Large intestine (tissue), 3 donors: ENCODE measurements around the gene SLC8A1. TPM values are rescaled to one million over a fixed set of nuclear protein-coding genes. Genes with fewer than 3 reads are reported as not detected.

ENCODE experiments used
- DNase-seq, 2 donors: peaks; one replicate each; pipeline versions ENCODE4 v3.0.0 to v3.0.0-alpha.2; 2013
- H3K27ac ChIP-seq: one replicate; pipeline ENCODE4 v1.5.1; 2013; ENCODE audit warnings: low read length
- H3K27me3 ChIP-seq: 2 replicates; pipeline ENCODE4 v1.6.1; 2013; ENCODE audit warnings: low read length; ENCODE audit not compliant: control insufficient read depth, insufficient read depth
- H3K36me3 ChIP-seq: 2 replicates; pipeline ENCODE4 v1.6.1; 2013; ENCODE audit warnings: low read length; ENCODE audit not compliant: control insufficient read depth, insufficient read depth
- H3K4me1 ChIP-seq: one replicate; pipeline ENCODE4 v1.6.1; 2013; ENCODE audit warnings: low read length; ENCODE audit not compliant: control insufficient read depth, insufficient read depth
- H3K4me3 ChIP-seq: one replicate; pipeline ENCODE4 v1.5.1; 2013; ENCODE audit warnings: low read length
- H3K9me3 ChIP-seq: one replicate; pipeline ENCODE4 v1.6.1; 2013; ENCODE audit warnings: mild to moderate bottlenecking, low read depth, low read length, moderate library complexity; ENCODE audit not compliant: control insufficient read depth
- WGBS: methylation state at CpG from one replicate; pipeline ENCODE4 v1.1.5; 2013; ENCODE audit warnings: low lambda C conversion rate; ENCODE audit not compliant: insufficient coverage; 5-methylcytosine and 5-hydroxymethylcytosine counted together
- polyA plus RNA-seq: library from polyadenylated mRNA; unstranded; fragments of 120-200 nt; gene quantifications from one replicate; pipeline ENCODE4 v1.2.1, GENCODE V29; 2013

Gene SLC8A1
- polyA plus RNA-seq, 1 donor: 13.2 TPM

DNA sequence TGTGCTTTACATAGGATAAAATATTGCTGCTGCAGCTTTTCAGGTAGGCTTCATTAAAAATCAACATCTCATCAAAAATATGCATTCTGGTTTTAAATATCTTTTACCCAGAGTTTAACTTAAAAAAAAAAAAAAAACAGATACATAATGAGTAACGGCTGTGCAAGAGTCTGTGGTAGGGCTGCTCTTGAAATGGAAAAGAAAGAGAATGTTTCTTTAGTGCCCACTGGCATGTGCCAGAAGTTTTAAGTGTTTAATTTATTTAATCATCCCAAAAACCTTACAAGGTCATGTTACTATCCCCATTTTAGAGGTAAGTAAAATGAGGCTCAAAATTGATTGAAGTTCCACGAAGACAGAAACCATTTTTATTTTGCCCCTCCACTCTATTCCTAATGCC lies 92.1 kb downstream of the SLC8A1 start:
- Histone ChIP-seq H3K27ac (no peak overlapping the region), H3K4me3 (no peak overlapping the region), H3K4me1 (no peaks in the 10 kb centered on the region), H3K9me3 (no peaks in the 10 kb centered on the region), H3K36me3 (no peaks in the 10 kb centered on the region), H3K27me3 (no peaks in the 10 kb centered on the region)
- no CpG with 5 or more reads among the region's 2 CpGs for WGBS
- no peak for DNase-seq

DNA sequence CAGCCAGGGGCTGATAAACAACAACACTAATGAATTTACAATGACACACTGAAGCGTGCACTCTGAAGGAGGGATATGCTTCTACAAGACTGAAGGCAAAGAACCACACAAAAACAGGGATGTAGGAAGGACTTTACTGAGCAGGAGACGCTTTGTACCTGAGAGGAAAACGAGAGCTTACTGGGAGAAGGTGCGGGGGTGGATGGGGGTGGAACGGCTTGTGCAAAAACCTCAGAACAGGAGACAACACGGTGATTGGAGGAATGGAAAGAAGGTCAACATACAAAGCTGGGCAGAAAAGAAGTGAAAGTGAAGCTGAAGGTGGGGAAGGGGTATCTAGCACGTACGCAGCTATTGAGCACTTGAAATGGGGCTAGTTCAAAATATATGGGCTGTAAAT lies 93.1 kb downstream of the SLC8A1 start:
- H3K27ac ChIP-seq: no peak overlapping the region
- H3K4me3 ChIP-seq: no peak overlapping the region
- no peaks in the 10 kb centered on the region for H3K4me1 ChIP-seq
- DNase-seq: no peak
- no peaks in the 10 kb centered on the region for H3K27me3 ChIP-seq
- WGBS: 83% methylated on average over 6 of the region's 8 CpGs
- H3K36me3 ChIP-seq: no peaks in the 10 kb centered on the region
- H3K9me3 ChIP-seq: no peaks in the 10 kb centered on the region

DNA sequence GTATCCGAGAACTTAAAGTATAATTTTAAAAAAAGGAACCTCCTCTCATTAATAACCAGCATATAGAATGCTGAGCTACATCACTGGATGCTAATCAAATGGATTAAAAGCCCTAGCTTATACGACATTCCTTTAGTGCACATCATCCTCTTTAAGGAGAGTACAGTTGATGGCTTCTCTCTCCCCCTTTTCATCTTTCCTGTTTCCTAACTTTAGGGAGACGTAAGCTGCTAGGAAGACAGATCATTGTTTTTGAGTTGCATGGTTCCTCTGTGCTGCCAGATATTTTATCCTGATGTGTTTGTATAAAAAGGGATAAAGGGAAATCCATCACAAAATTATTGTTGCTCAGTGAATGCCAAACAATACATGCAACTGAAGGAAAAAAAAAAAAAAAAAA lies 94.2 kb downstream of the SLC8A1 start:
- H3K36me3 ChIP-seq: no peaks in the 10 kb centered on the region
- no peak overlapping the region for H3K4me3 ChIP-seq
- no peaks in the 10 kb centered on the region for H3K9me3 ChIP-seq
- WGBS: no CpG with 5 or more reads among the region's 3 CpGs
- no peak overlapping the region for H3K27ac ChIP-seq
- H3K27me3 ChIP-seq: no peaks in the 10 kb centered on the region
- no peak for DNase-seq
- H3K4me1 ChIP-seq: no peaks in the 10 kb centered on the region

DNA sequence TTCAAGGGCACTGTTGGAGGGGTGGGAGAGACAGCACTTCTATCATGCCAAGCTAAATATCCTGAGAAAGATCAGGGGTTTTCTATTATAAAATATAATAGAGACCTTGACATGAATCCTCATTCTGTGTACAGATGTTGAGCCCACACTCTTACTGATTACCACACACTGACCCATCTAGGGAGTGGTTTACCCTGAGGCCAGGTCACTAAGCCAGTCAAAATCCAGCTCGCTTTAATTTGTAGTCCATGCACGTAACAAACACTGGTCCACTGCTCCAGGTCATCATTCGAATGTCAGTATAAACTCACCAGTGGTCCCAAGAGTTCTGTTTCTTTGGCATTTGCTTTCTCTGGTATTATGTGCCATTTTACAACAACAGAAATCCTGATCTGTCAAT lies 96.4 kb downstream of the SLC8A1 start:
- Histone ChIP-seq H3K27me3 (no peaks in the 10 kb centered on the region), H3K4me1 (no peaks in the 10 kb centered on the region), H3K9me3 (no peaks in the 10 kb centered on the region), H3K27ac (no peak overlapping the region), H3K4me3 (no peak overlapping the region), H3K36me3 (no peaks in the 10 kb centered on the region)
- no peak for DNase-seq
- WGBS: 100% methylated on average over 1 of the region's 3 CpGs

DNA sequence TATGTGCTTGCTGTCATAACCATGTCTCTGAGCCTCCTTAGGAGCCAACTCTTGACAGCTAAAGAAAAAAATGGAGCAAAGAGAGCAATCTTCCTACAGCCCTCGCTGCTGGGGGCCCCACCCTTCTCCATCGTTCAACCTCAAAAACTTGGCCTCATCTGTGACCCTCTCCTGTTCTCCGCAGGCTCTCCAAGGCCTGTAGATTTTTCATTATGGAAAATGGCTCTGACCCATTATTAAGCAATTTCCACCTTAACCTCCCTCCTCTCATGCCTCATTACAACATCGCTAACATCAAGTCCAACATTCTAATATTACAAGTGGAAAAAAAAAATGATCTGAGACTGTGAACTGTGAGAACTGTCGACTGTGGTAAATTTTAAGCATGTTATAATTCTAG lies 98.7 kb downstream of the SLC8A1 start:
- no peak overlapping the region for H3K27ac ChIP-seq
- no peak overlapping the region for H3K4me3 ChIP-seq
- WGBS: 88% methylated on average over 3 of the region's 5 CpGs
- H3K4me1 ChIP-seq: no peaks in the 10 kb centered on the region
- H3K27me3 ChIP-seq: no peaks in the 10 kb centered on the region
- no peaks in the 10 kb centered on the region for H3K9me3 ChIP-seq
- no peak for DNase-seq
- H3K36me3 ChIP-seq: no peaks in the 10 kb centered on the region

DNA sequence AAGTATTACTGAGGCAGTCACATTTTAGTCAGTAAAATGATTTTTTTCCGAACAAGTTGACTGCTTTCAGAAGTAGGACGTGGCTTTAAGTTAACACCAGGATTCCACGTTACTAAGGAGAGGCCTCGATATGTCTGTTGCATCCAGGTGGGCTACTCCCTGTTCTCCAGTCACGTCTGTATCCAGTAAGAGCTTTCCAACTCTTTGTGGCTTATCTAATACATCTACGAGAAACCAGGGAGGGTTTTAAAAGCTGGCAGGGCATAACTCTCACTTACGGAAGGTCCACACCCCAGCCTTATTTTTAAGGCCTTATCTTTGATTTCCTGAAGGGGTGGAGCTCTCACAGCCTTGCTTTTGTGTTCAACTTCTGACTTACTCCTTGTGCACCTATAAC lies 99.2 kb downstream of the SLC8A1 start:
- Histone ChIP-seq H3K27me3 (no peaks in the 10 kb centered on the region), H3K9me3 (no peaks in the 10 kb centered on the region), H3K4me3 (no peak overlapping the region), H3K4me1 (no peaks in the 10 kb centered on the region), H3K36me3 (no peaks in the 10 kb centered on the region), H3K27ac (no peak overlapping the region)
- no peak for DNase-seq
- 100% methylated on average over 1 of the region's 7 CpGs for WGBS

DNA sequence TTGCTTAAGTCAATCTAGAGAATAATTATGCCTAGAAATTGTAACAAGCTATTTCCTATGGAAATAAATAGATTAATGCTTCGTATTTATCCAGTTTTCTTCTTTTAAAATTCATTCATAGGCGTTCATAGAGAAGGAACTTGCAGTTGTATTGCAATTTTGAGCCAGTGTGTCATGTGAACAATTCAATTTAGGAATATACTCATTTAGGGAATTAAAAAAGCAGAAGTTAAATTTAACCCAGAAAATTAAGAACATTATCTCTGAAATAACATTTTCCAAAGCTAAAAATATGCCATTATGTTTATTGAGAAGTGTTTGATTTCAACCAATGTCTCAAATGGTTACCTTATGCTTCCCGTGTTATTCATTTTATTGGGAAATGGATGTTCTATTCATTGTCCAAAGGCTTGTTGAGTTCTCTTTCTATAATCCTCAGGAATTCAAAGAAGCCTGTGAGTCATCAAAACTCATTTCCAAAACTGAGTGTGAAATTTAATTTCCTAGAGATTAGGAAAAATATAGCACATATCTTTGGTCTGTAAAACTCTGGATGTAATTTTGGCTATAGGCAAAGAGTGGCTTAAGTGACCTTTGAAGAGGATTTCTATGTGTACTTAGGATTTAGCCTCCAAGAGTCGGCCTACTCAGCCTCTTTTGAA lies 99.7 kb downstream of the SLC8A1 start:
- H3K4me3 ChIP-seq: no peak overlapping the region
- no peaks in the 10 kb centered on the region for H3K9me3 ChIP-seq
- no peaks in the 10 kb centered on the region for H3K27me3 ChIP-seq
- no peak overlapping the region for H3K27ac ChIP-seq
- no peaks in the 10 kb centered on the region for H3K36me3 ChIP-seq
- no peaks in the 10 kb centered on the region for H3K4me1 ChIP-seq
- DNase-seq: no peak
- 85% methylated on average over 2 of the region's 4 CpGs for WGBS

DNA sequence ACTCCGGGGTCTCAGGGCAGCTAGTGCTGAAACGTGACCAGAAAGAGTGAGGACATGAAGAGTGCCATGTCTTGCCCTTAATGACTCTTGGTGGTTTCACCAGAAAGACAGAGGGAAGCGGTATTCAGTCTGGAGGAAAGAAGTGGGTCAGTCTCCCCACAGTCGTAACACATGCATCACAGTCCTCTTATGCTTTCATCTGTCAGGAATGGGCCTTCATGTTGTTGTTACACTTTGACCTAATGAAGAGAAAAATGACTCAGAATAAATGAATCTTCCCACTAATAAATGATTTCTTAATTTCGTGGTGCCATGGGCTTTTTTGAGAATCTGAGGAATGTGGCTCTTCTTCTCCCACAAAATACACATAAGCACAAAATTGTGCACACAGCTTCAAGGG lies 103.2 kb downstream of the SLC8A1 start:
- Histone ChIP-seq H3K36me3 (no peaks in the 10 kb centered on the region), H3K27me3 (no peaks in the 10 kb centered on the region), H3K9me3 (no peaks in the 10 kb centered on the region), H3K4me3 (no peak overlapping the region), H3K4me1 (no peaks in the 10 kb centered on the region), H3K27ac (no peak overlapping the region)
- no CpG with 5 or more reads among the region's 5 CpGs for WGBS
- no peak for DNase-seq

DNA sequence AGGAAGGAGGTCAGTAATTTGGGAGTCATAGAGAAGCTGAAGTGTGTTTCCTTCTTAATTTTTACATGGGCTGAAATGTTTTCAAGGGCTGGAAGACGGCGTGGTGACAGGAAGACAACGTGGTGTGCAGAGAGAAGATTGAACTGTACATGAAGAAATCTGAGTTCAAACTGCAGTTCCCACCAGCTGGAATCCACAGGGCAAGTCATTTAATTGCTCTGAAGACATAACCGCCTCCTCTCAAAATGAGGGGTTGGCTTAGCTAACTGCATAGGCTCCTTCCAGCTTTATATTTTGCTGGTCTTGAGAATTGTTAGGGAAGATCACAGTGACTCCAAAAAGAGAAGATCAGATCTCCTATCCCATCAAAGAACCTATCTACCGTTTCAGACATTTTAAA lies 103.9 kb downstream of the SLC8A1 start:
- H3K9me3 ChIP-seq: no peaks in the 10 kb centered on the region
- H3K4me3 ChIP-seq: no peak overlapping the region
- H3K27me3 ChIP-seq: no peaks in the 10 kb centered on the region
- H3K4me1 ChIP-seq: no peaks in the 10 kb centered on the region
- no peak overlapping the region for H3K27ac ChIP-seq
- no peak for DNase-seq
- 60% methylated on average over 1 of the region's 5 CpGs for WGBS
- no peaks in the 10 kb centered on the region for H3K36me3 ChIP-seq

DNA sequence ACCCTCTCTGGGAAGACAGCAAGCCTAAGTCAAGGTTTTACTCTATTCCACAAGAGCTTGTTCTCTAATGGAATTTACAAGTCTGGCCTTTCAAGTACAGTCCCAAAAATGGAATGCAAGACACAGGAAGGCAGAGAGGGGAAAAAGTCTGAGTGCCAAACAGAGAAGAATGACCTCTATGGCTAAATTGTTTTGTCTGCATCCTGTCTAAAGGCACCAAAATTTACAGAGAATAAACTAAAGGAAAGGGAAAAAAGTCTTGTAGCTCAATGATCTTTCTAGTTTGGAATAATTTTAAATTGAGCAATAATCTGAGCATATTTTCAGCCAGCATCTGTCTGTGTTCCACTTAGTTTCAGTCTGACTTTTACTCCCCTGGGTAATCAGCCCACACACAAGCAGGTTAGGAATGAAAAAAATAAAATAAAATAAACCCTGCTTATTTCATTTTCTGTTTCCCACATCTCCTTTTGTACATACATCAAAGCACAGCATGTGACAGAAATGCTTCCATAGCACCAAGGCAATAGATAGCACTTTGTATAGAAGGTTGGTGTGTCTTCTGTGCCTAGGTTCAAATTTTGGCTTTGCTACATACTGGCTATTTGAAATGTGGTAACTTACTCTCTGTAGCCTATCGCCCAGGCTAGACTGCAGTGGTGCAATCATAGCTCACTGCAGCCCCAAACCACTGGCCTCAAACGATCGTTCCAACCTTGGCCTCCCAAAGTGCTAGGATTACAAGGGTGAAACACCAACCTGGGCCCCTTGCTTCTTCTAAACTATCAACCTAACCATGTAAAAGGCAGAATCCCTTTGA lies 105.1 kb downstream of the SLC8A1 start:
- no peak overlapping the region for H3K27ac ChIP-seq
- DNase-seq: no peak
- H3K36me3 ChIP-seq: no peaks in the 10 kb centered on the region
- no peaks in the 10 kb centered on the region for H3K27me3 ChIP-seq
- WGBS: no CpG with 5 or more reads among the region's 3 CpGs
- no peak overlapping the region for H3K4me3 ChIP-seq
- H3K9me3 ChIP-seq: no peaks in the 10 kb centered on the region
- no peaks in the 10 kb centered on the region for H3K4me1 ChIP-seq

DNA sequence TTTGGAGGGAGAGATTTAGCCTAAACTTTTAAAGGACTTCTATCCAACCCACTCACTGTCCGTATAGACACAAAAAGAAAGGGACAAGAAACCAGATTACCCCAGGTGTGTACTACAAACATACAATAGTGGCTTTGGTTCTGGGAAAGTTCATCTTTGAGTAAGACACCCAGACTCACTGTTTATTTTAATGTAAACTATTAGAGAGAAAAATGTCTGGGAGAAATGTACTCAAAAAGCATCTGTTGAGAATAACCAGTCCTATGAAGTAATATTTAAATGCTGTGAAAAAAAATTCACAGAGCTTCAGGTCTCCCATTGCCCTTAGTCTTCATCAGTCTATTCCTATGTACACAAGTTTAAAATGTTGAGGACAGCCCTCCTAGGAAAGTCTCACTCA lies 107.5 kb downstream of the SLC8A1 start:
- no peak overlapping the region for H3K27ac ChIP-seq
- no peaks in the 10 kb centered on the region for H3K36me3 ChIP-seq
- DNase-seq: no peak
- H3K4me1 ChIP-seq: no peaks in the 10 kb centered on the region
- no peak overlapping the region for H3K4me3 ChIP-seq
- no peaks in the 10 kb centered on the region for H3K27me3 ChIP-seq
- no peaks in the 10 kb centered on the region for H3K9me3 ChIP-seq
- 88% methylated on average over 1 of the region's 1 CpG for WGBS
